ENCODE measurements around the gene UNC50. TPM values are rescaled to one million over a fixed set of nuclear protein-coding genes. Genes with fewer than 3 reads are reported as not detected.

Gene UNC50
- total RNA-seq, 1 donor from 2014 or later = 32.1 TPM

DNA sequence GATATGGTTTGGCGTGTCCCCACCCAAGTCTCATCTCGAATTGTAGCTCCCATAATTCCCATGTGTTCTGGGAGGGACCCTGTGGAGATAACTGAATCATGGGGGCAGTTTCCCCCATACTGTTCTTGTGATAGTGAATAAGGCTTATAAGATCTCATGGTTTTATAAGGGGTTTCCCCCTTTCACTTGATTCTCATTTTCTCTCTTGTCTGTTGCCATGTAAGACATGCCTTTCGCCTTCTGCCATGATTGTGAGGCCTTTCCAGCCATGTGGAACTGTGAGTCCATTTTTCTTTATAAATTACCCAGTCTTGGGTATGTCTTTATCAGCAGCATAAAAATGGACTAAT is 51.1 kb downstream of the UNC50 start:
- intact Hi-C loops (cut with micrococcal nuclease) = loop anchor here (5.0 kb wide), 1 partner anchor 33 kb away; no protein-coding TSS in a partner anchor

DNA sequence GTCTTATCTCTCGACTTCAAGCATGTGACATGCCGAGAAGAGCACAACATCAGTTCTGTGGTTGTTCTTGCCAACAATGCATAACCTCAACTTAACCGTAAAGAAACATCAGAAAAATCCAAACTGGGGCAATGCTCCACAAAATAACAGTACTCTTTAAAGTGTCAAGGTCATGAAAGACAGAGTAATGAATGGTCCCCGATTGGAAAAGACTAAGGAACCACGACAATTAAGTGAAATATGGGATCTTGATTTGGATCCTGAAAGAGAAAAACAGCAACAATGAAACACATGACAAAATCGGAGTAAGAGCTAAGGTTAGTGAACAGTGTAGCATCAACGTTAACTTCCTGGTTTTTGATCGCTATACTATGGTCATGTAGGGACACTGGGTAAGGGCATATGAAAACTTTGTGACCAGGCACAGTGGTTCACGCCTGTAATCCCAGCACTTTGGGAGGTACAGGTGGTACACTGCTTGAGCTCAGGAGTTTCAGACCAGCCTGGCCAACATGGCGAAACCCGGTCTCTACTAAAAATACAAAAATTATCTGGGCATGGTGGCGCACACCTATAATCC is 55.2 kb downstream of the UNC50 start:
- intact Hi-C loops (cut with micrococcal nuclease) = loop anchor here (2.0 to 10.0 kb wide), 3 partner anchors 67 to 199 kb away; partner anchors contain the start of gene MGAT4A

DNA sequence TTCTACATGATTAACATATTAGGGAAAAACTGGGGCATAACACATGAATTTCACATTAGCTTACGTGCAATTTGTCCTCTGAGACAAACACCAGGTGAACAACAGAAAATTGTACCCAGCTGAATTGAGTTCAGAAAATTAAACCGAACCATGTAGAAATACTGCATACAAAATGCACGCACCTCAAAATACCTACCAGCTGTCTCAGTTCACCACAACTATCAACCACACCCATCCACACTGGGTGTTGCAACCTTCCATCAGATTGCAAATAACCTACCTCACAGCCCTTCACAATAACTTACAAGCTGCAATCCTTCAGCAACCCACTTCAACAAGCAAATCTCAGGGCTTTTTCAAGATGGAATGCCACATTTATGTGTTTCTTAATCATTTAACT is 55.9 kb downstream of the UNC50 start:
- intact Hi-C loops (cut with micrococcal nuclease) = loop anchor here (10.0 kb wide), 1 partner anchor 200 kb away; no protein-coding TSS in a partner anchor

DNA sequence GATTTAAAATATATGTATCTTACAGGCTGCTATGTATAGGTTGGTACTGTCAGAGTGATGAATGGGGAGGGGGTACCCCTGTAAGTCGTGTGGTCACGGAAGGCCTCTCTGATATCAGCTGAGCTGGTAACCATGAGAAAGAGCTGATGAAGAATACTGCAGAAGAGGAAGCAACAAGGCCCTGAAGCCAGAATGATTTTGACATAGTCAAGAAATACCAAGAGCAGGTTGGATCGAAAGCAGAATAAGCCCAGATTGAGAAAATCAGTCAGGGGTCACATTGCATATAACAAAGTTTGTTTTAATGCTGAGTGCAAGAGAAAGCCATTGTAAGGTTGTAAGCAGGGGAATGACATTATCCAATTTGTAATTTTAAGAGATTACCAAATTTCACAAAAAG is 57.3 kb downstream of the UNC50 start:
- intact Hi-C loops (cut with micrococcal nuclease) = loop anchor here (10.0 kb wide), 1 partner anchor 201 kb away; no protein-coding TSS in a partner anchor

Other genes with a start within 250 kb of the UNC50 start
- gene INPP4A, start 163.7 kb upstream of the UNC50 start, total RNA-seq = 108 and 112 TPM in 2 replicates
- 18.5 and 18.8 TPM in 2 replicates for gene COA5, start 77 bp upstream of the UNC50 start, total RNA-seq
- gene MGAT4A, start 122.5 kb downstream of the UNC50 start, total RNA-seq = 69.5 and 73.7 TPM in 2 replicates